ENCODE measurements around the gene RBM38. TPM values are rescaled to one million over a fixed set of nuclear protein-coding genes. Genes with fewer than 3 reads are reported as not detected.

Gene RBM38
- total RNA-seq, 1 experiment from 2014 or later: 56.5 TPM

GRCh38 chr20:57410398-57410920 lies 19.3 kb downstream of the RBM38 start:
- Histone ChIP-seq H3K4me2 (ENCODE audit: low read length) (no peak overlapping the region), H3K27ac (ENCODE audit: low read length) (no peak overlapping the region), H3K9me2 (replicated peaks; ENCODE audit: low read length) (no peaks in the 10 kb centered on the region), H3K4me3 (ENCODE audit: low read length) (no peak overlapping the region), H3K4me1 (ENCODE audit: insufficient read depth, low read length) (peaks cover 6% of the 10 kb centered on the region; the same call in 1 of the 2 replicates), H4K20me1 (ENCODE audit: low read length) (no peaks in the 10 kb centered on the region), H2AFZ (ENCODE audit: low read length) (no peak overlapping the region), H3F3A (ENCODE audit: low read length, unreplicated experiment) (no peaks in the 10 kb centered on the region), H3K27me3 (ENCODE audit: low read length) (no peaks in the 10 kb centered on the region), H3K9ac (ENCODE audit: low read length) (no peak overlapping the region), H3K9me3 (ENCODE audit: low read length) (no peaks in the 10 kb centered on the region), H3K79me2 (ENCODE audit: low read length) (no peaks in the 10 kb centered on the region), H3K36me3 (ENCODE audit: low read depth, low read length) (peaks cover 16% of the 10 kb centered on the region; the same call in 1 of the 2 replicates)
- ATAC-seq (no peak), DNase-seq (no peak)
- TF ChIP-seq EZH2 (IDR thresholded peaks at IDR 0.05; ENCODE audit: low read length, unreplicated experiment) (no peak), EZH2phosphoT487 (IDR thresholded peaks at IDR 0.05; ENCODE audit: borderline replicate concordance, low read length) (no peak), CTCF (conservative IDR thresholded peaks at IDR 0.05; ENCODE audit: low read depth, low read length) (no peak)
- ChIA-PET POLR2A (ENCODE audit: unreplicated experiment) (no interaction called here), CTCF (no interaction called here)
- intact Hi-C loops (cut with micrococcal nuclease): no loop called here
- BruUV-seq (replicated peaks): no TSS peak

- CTCF ChIA-PET: no interaction called here
- no peak overlapping the region for H3K27ac ChIP-seq (ENCODE audit: low read length)
- BruUV-seq (replicated peaks): no TSS peak
Observed at GRCh38 chr20:57410924-57411323, 19.7 kb downstream of the RBM38 start.

More at GRCh38 chr20:57410924-57411323, 19.7 kb downstream of the RBM38 start:
- Histone ChIP-seq H3K79me2 (ENCODE audit: low read length) (no peaks in the 10 kb centered on the region), H3K9me3 (ENCODE audit: low read length) (no peaks in the 10 kb centered on the region), H3K27me3 (ENCODE audit: low read length) (no peaks in the 10 kb centered on the region), H3K9ac (ENCODE audit: low read length) (no peak overlapping the region), H4K20me1 (ENCODE audit: low read length) (no peaks in the 10 kb centered on the region), H3K36me3 (ENCODE audit: low read depth, low read length) (peaks cover 14% of the 10 kb centered on the region; the same call in 1 of the 2 replicates), H3K4me3 (ENCODE audit: low read length) (no peak overlapping the region), H2AFZ (ENCODE audit: low read length) (no peak overlapping the region), H3F3A (ENCODE audit: low read length, unreplicated experiment) (no peaks in the 10 kb centered on the region), H3K4me1 (ENCODE audit: insufficient read depth, low read length) (peaks cover 6% of the 10 kb centered on the region; the same call in 1 of the 2 replicates), H3K9me2 (replicated peaks; ENCODE audit: low read length) (no peaks in the 10 kb centered on the region), H3K4me2 (ENCODE audit: low read length) (no peak overlapping the region)
- TF ChIP-seq EZH2 (IDR thresholded peaks at IDR 0.05; ENCODE audit: low read length, unreplicated experiment) (no peak), CTCF (conservative IDR thresholded peaks at IDR 0.05; ENCODE audit: low read depth, low read length) (no peak), EZH2phosphoT487 (IDR thresholded peaks at IDR 0.05; ENCODE audit: borderline replicate concordance, low read length) (no peak)
- intact Hi-C loops (cut with micrococcal nuclease): no loop called here
- no peak for DNase-seq
- POLR2A ChIA-PET (ENCODE audit: unreplicated experiment): no interaction called here
- ATAC-seq: no peak

Measured in PC-3 (cell line).